Measurements from ENCODE around the gene RASEF.
A peak's percentile ranks its signal among the peaks of the same experiment; 100 is the strongest.
"Not testable (repeated sequence)": the region's sequence is repeated elsewhere in the genome, so short reads cannot be mapped to it uniquely, and the experiment has no call there.

The RASEF gene

GRCh38 chr9:82968388-82968787 is 94.6 kb downstream of the RASEF start:
- DNase-seq: no peak

- DNase-seq: peak; percentile 56
Measured at GRCh38 chr9:82961504-82962125, 101.3 kb downstream of the RASEF start.

GRCh38 chr9:82957529-82958379 is 105.2 kb downstream of the RASEF start:
- no peak for DNase-seq

- DNase-seq: no peak
Measured at GRCh38 chr9:82949203-82949602, 113.7 kb downstream of the RASEF start.

GRCh38 chr9:82940376-82940775 is 122.6 kb downstream of the RASEF start:
- no peak for DNase-seq

- DNase-seq: no peak
Measured at GRCh38 chr9:82939451-82939850, 123.5 kb downstream of the RASEF start.

- no peak for DNase-seq
Measured at GRCh38 chr9:82938426-82939218, 124.3 kb downstream of the RASEF start.

GRCh38 chr9:82936561-82936960 is 126.4 kb downstream of the RASEF start:
- not testable (repeated sequence) for DNase-seq

- DNase-seq: no peak
Measured at GRCh38 chr9:82934949-82935348, 128.0 kb downstream of the RASEF start.

- not testable (repeated sequence) for DNase-seq
Measured at GRCh38 chr9:82934025-82934424, 128.9 kb downstream of the RASEF start.

- no peak for DNase-seq
Measured at GRCh38 chr9:82930116-82930515, 132.8 kb downstream of the RASEF start.
